Osteoblast (primary cell): Measurements from ENCODE around the gene ATM. TPM values are rescaled to one million over a fixed set of nuclear protein-coding genes. Genes with fewer than 3 reads are reported as not detected.
"Not testable (repeated sequence)": the region's sequence is repeated elsewhere in the genome, so short reads cannot be mapped to it uniquely, and the experiment has no call there.

Experiments
- DNase-seq: peaks from one replicate; pipeline ENCODE4 v3.0.0; 2011; ENCODE audit warnings: low spot score, mixed read lengths; ENCODE audit not compliant: insufficient read length; ENCODE audit errors: missing footprints
- H2AFZ ChIP-seq: 2 replicates; pipeline ENCODE4 v1.6.0; 2011; ENCODE audit warnings: mild to moderate bottlenecking, low read length
- H3K27ac ChIP-seq: 2 replicates; pipeline ENCODE4 v1.5.1; 2011; ENCODE audit warnings: mild to moderate bottlenecking, low read depth, low read length, moderate library complexity
- H3K27me3 ChIP-seq: 2 replicates; pipeline ENCODE4 v1.6.0; 2012; ENCODE audit warnings: mild to moderate bottlenecking, control low read depth, inconsistent platforms, low read length, moderate library complexity; ENCODE audit not compliant: insufficient read depth
- H3K36me3 ChIP-seq: 2 replicates; pipeline ENCODE4 v1.5.1; 2011; ENCODE audit warnings: mild to moderate bottlenecking, low read length, control low read depth, moderate library complexity; ENCODE audit not compliant: insufficient read depth
- H3K4me1 ChIP-seq: 2 replicates; pipeline ENCODE4 v1.5.1; 2011; ENCODE audit warnings: mild to moderate bottlenecking, low read length, control low read depth, moderate library complexity; ENCODE audit not compliant: insufficient read depth
- H3K4me2 ChIP-seq: 2 replicates; pipeline ENCODE4 v1.6.0; 2011; ENCODE audit warnings: mild to moderate bottlenecking, low read length; ENCODE audit not compliant: insufficient read depth
- H3K4me3 ChIP-seq: fragments of 200-600 bp; sonication (generic); 3 replicates; pipeline ENCODE4 v1.5.1; 2012; ENCODE audit warnings: mild to moderate bottlenecking, low read length, inconsistent platforms; ENCODE audit not compliant: insufficient read depth
- H3K79me2 ChIP-seq: 2 replicates; pipeline ENCODE4 v1.6.0; 2012; ENCODE audit warnings: mild to moderate bottlenecking, low read length, control low read depth, inconsistent platforms; ENCODE audit not compliant: insufficient read depth
- H3K9me3 ChIP-seq: 2 replicates; pipeline ENCODE4 v1.5.1; 2011; ENCODE audit warnings: low read depth, low read length, control low read depth
- H4K20me1 ChIP-seq: 2 replicates; pipeline ENCODE4 v1.6.0; 2012; ENCODE audit warnings: mild to moderate bottlenecking, low read length, control low read depth; ENCODE audit not compliant: insufficient read depth
- total RNA-seq: library from RNA; depleted of rRNA; stranded (reverse); fragments of >200 nt; gene quantifications from 2 replicates; pipeline ENCODE4 v1.2.3, GENCODE V29; 2012
- TF ChIP-seq, protein P1 (sequence below): IDR thresholded peaks from 2 replicates; pipeline ENCODE4 v1.5.1; 2011; ENCODE audit warnings: mild to moderate bottlenecking, low read depth, low read length, moderate library complexity; ENCODE audit errors: extremely low read depth

ATM gene
- total RNA-seq, 1 donor, result 172 TPM

DNA sequence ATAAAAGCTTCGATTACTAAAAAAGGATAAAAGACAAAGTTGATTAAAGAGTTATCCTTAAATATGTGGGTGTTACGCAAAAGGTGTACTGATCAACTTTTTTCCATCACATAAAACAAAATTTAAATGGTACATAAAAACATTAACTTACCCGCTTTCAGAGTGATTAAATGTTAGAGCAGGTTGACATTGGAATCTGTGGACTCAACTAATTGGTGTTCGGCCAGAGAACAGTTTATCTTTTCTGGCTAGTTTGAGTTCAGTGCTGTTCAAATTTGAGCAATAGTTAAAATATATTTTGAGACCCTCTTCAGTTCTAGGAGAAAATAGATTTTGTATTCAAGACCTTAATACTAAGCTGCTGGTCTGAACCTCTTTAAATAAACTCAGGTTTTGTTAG, 56.1 kb downstream of the ATM start:
- DNase-seq, result no peak
- TF ChIP-seq, protein P1, sequence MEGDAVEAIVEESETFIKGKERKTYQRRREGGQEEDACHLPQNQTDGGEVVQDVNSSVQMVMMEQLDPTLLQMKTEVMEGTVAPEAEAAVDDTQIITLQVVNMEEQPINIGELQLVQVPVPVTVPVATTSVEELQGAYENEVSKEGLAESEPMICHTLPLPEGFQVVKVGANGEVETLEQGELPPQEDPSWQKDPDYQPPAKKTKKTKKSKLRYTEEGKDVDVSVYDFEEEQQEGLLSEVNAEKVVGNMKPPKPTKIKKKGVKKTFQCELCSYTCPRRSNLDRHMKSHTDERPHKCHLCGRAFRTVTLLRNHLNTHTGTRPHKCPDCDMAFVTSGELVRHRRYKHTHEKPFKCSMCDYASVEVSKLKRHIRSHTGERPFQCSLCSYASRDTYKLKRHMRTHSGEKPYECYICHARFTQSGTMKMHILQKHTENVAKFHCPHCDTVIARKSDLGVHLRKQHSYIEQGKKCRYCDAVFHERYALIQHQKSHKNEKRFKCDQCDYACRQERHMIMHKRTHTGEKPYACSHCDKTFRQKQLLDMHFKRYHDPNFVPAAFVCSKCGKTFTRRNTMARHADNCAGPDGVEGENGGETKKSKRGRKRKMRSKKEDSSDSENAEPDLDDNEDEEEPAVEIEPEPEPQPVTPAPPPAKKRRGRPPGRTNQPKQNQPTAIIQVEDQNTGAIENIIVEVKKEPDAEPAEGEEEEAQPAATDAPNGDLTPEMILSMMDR, result no peak

DNA sequence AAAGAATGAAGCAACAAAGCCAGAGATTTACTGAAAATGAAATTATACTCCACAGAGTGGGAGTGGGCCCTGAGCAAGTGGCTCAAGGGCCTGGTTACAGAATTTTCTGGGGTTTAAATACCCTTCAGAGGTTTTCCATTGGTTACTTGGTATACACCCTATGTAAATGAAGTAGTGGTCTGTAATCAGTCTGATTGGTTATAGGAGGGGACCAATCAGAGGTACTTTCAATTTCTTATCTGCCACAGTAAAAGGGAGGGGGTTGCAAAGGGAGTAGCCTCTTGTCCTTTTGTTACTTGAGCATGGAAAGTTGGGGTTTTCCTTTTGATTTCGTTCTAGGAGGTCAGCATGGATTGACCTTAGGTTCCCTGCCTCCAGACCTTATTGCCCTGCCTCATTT, 63.5 kb downstream of the ATM start:
- H3K27ac ChIP-seq, result no peak overlapping the region
- no peak overlapping the region for H3K4me3 ChIP-seq
- H2AFZ ChIP-seq, result no peak overlapping the region
- no peaks in the 10 kb centered on the region for H3K79me2 ChIP-seq
- no peaks in the 10 kb centered on the region for H3K9me3 ChIP-seq
- no peak overlapping the region for H3K4me2 ChIP-seq
- no peaks in the 10 kb centered on the region for H4K20me1 ChIP-seq
- H3K4me1 ChIP-seq, result no peaks in the 10 kb centered on the region
- H3K36me3 ChIP-seq, result peaks cover 41% of the 10 kb centered on the region
- TF ChIP-seq, protein P1, result no peak
- no peak for DNase-seq
- no peaks in the 10 kb centered on the region for H3K27me3 ChIP-seq

More for the DNA sequence above, 56.1 kb downstream of the ATM start:
- H3K4me2 ChIP-seq, result no peak overlapping the region
- no peaks in the 10 kb centered on the region for H3K79me2 ChIP-seq
- no peaks in the 10 kb centered on the region for H3K4me1 ChIP-seq
- no peak overlapping the region for H3K27ac ChIP-seq
- H3K27me3 ChIP-seq, result no peaks in the 10 kb centered on the region
- H3K4me3 ChIP-seq, result no peak overlapping the region
- no peaks in the 10 kb centered on the region for H4K20me1 ChIP-seq
- peaks cover 7% of the 10 kb centered on the region for H3K36me3 ChIP-seq
- H3K9me3 ChIP-seq, result no peaks in the 10 kb centered on the region
- no peak overlapping the region for H2AFZ ChIP-seq

DNA sequence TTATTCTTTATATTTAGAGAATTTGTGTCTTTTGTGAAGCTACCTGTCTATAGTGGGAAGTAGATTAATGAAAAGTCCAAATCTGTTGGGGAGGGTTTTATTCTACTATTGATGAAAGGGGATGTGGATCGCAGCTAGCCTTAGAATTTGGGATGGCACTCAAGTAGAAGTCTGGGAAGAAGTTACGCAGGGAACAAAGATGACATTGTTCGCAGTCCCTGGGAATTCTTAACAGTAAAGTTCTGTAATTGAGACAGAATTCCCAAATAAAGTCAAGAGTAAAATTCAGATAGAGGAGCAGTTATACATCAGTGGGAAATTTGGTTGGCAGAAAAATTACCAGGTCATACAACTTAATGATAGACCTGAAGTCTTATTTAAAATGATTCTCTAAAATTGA, 64.1 kb downstream of the ATM start:
- Histone ChIP-seq H3K79me2 (no peaks in the 10 kb centered on the region), H3K4me2 (no peak overlapping the region)

DNA sequence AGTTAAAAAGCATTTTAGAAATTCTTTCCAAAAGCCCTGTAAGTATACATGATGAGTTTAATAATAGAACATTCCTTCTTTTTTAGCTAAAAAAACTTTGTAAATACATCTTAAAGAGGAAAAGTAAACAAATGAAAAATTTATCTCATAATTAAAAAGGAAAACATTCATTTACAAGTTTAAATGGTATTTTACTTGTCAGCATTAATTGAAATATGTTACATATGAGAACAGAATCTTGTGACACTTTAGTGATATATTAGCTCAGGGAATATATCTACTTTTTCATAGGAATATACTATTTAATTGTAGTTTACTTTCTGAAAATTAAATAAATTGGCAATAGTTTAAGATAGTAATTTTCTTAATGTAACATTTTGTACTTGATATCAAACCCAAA, 66.2 kb downstream of the ATM start:
- H2AFZ ChIP-seq, H3K4me3 ChIP-seq, H3K79me2 ChIP-seq: not testable (repeated sequence)

More for the DNA sequence above, 64.1 kb downstream of the ATM start:
- H3K9me3 ChIP-seq, result no peaks in the 10 kb centered on the region
- no peaks in the 10 kb centered on the region for H3K4me1 ChIP-seq
- H3K36me3 ChIP-seq, result peaks cover 41% of the 10 kb centered on the region
- H2AFZ ChIP-seq, result no peak overlapping the region
- TF ChIP-seq, protein P1, result no peak
- no peak for DNase-seq
- no peak overlapping the region for H3K4me3 ChIP-seq
- no peak overlapping the region for H3K27ac ChIP-seq
- no peaks in the 10 kb centered on the region for H4K20me1 ChIP-seq
- no peaks in the 10 kb centered on the region for H3K27me3 ChIP-seq

More for the DNA sequence above, 66.2 kb downstream of the ATM start:
- H3K27ac ChIP-seq, H3K27me3 ChIP-seq, H3K9me3 ChIP-seq, DNase-seq, H4K20me1 ChIP-seq, H3K4me2 ChIP-seq, H3K4me1 ChIP-seq: not testable (repeated sequence)
- peaks cover 36% of the 10 kb centered on the region for H3K36me3 ChIP-seq
